T-helper 1 cell (primary cell): ENCODE results near the gene UBR3.

Experiments used
- DNase-seq, 5 donors: peaks; one replicate each; pipeline ENCODE4 v3.0.0-alpha.2; 2012 to 2020

UBR3 gene

GRCh38 chr2:170054997-170055396, 227.7 kb downstream of the UBR3 start:
- DNase-seq = no peak

GRCh38 chr2:170056900-170057299, 229.6 kb downstream of the UBR3 start:
- no peak for DNase-seq

- DNase-seq = no peak
Measured at GRCh38 chr2:170063456-170064235, 236.4 kb downstream of the UBR3 start.

GRCh38 chr2:170070778-170071177, 243.5 kb downstream of the UBR3 start:
- no peak for DNase-seq

- no peak for DNase-seq
Measured at GRCh38 chr2:170073288-170073687, 246.0 kb downstream of the UBR3 start.

GRCh38 chr2:170076189-170076588, 248.9 kb downstream of the UBR3 start:
- peak in 1 of 5 donors; percentile 5 for DNase-seq

- DNase-seq = no peak
Measured at GRCh38 chr2:170077830-170078569, 250.7 kb downstream of the UBR3 start.

- DNase-seq = peak in 1 of 5 donors; percentile 37
Measured at GRCh38 chr2:170084820-170085491, 257.7 kb downstream of the UBR3 start.

GRCh38 chr2:170086117-170086688, 258.9 kb downstream of the UBR3 start:
- no peak for DNase-seq

GRCh38 chr2:170086751-170087412, 259.6 kb downstream of the UBR3 start:
- DNase-seq = no peak

- DNase-seq = no peak
Measured at GRCh38 chr2:170087413-170087793, 260.1 kb downstream of the UBR3 start.

- DNase-seq = no peak
Measured at GRCh38 chr2:170088776-170089175, 261.5 kb downstream of the UBR3 start.

GRCh38 chr2:170090229-170090628, 263.0 kb downstream of the UBR3 start:
- DNase-seq = no peak

GRCh38 chr2:170091436-170091835, 264.2 kb downstream of the UBR3 start:
- DNase-seq = no peak

- DNase-seq = no peak
Measured at GRCh38 chr2:170092436-170093060, 265.3 kb downstream of the UBR3 start.

GRCh38 chr2:170095380-170095779, 268.1 kb downstream of the UBR3 start:
- DNase-seq = no peak

GRCh38 chr2:170098626-170099312, 271.5 kb downstream of the UBR3 start:
- no peak for DNase-seq

GRCh38 chr2:170101789-170102188, 274.5 kb downstream of the UBR3 start:
- no peak for DNase-seq

- no peak for DNase-seq
Measured at GRCh38 chr2:170106102-170106840, 279.0 kb downstream of the UBR3 start.

- DNase-seq = no peak
Measured at GRCh38 chr2:170113168-170113894, 286.1 kb downstream of the UBR3 start.
